Measurements from ENCODE around the gene ATR.
A peak's percentile ranks its signal among the peaks of the same experiment; 100 is the strongest.
"Not testable (repeated sequence)": the region's sequence is repeated elsewhere in the genome, so short reads cannot be mapped to it uniquely, and the experiment has no call there.

Gene ATR

GRCh38 chr3:142592268-142592667, 13.7 kb upstream of the ATR start:
- DNase-seq: not testable (repeated sequence)

GRCh38 chr3:142588703-142589102, 10.2 kb upstream of the ATR start:
- DNase-seq: no peak

GRCh38 chr3:142586803-142587406, 8.4 kb upstream of the ATR start:
- peak; percentile 15 for DNase-seq

GRCh38 chr3:142581070-142581469, 2.5 kb upstream of the ATR start:
- not testable (repeated sequence) for DNase-seq

- DNase-seq: no peak
These were observed 1.5 kb upstream of the ATR start for GRCh38 chr3:142580061-142580423.

- no peak for DNase-seq
These were observed 721 bp downstream of the ATR start for GRCh38 chr3:142577696-142578328.

GRCh38 chr3:142576792-142577191, 1.7 kb downstream of the ATR start:
- no peak for DNase-seq

- DNase-seq: no peak
These were observed 3.9 kb downstream of the ATR start for GRCh38 chr3:142574665-142575064.

- DNase-seq: not testable (repeated sequence)
These were observed 4.3 kb downstream of the ATR start for GRCh38 chr3:142574223-142574622.

- DNase-seq: not testable (repeated sequence)
These were observed 9.1 kb downstream of the ATR start for GRCh38 chr3:142569422-142569821.

- no peak for DNase-seq
These were observed 10.0 kb downstream of the ATR start for GRCh38 chr3:142568393-142569017.

- DNase-seq: no peak
These were observed 12.4 kb downstream of the ATR start for GRCh38 chr3:142566096-142566495.

- DNase-seq: no peak
These were observed 15.0 kb downstream of the ATR start for GRCh38 chr3:142563496-142563997.

GRCh38 chr3:142560118-142560517, 18.4 kb downstream of the ATR start:
- no peak for DNase-seq

GRCh38 chr3:142553741-142554140, 24.8 kb downstream of the ATR start:
- DNase-seq: no peak

GRCh38 chr3:142552579-142552978, 26.0 kb downstream of the ATR start:
- not testable (repeated sequence) for DNase-seq

- no peak for DNase-seq
These were observed 28.5 kb downstream of the ATR start for GRCh38 chr3:142549986-142550385.

GRCh38 chr3:142543307-142543706, 35.2 kb downstream of the ATR start:
- DNase-seq: no peak

GRCh38 chr3:142542054-142542453, 36.5 kb downstream of the ATR start:
- no peak for DNase-seq

GRCh38 chr3:142536519-142536918, 42.0 kb downstream of the ATR start:
- DNase-seq: no peak

- DNase-seq: no peak
These were observed 44.0 kb downstream of the ATR start for GRCh38 chr3:142534543-142534942.

GRCh38 chr3:142530296-142530695, 48.2 kb downstream of the ATR start:
- DNase-seq: no peak

- no peak for DNase-seq
These were observed 54.5 kb downstream of the ATR start for GRCh38 chr3:142523921-142524566.

GRCh38 chr3:142509079-142509478, 69.5 kb downstream of the ATR start:
- no peak for DNase-seq
